GM21576 (cell line): ENCODE measurements around the gene DOP1B.

Experiments used
- ATAC-seq: cut with Tn5 transposase; IDR thresholded peaks from one replicate; pipeline ENCODE4 v1.9.1; 2021; ENCODE audit warnings: mild to moderate bottlenecking, moderate library complexity; ENCODE audit not compliant: unreplicated experiment

DOP1B gene

DNA sequence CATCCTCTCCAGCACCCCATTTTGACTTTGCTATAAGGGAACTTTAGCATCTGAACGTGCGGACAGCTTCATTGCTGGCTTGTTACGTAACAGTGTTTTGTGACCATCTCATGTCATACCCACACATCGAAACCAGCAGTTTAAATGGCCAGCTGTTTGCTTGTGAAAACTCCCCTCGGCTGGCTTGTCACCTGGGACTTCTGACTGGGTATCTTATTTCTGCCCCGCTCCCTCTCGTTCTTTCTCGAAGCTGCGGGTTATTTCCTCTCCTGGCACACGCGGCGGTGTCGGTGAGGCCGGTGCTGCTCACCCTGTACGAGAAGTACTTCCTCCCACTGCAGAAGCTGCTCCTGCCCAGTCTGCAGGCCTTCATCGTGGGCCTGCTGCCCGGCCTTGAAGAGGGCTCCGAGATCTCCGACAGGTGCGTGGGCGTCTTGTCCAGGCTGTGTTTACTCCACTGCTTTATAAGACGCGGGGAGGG lies 43.5 kb downstream of the DOP1B start:
- no peak for ATAC-seq

DNA sequence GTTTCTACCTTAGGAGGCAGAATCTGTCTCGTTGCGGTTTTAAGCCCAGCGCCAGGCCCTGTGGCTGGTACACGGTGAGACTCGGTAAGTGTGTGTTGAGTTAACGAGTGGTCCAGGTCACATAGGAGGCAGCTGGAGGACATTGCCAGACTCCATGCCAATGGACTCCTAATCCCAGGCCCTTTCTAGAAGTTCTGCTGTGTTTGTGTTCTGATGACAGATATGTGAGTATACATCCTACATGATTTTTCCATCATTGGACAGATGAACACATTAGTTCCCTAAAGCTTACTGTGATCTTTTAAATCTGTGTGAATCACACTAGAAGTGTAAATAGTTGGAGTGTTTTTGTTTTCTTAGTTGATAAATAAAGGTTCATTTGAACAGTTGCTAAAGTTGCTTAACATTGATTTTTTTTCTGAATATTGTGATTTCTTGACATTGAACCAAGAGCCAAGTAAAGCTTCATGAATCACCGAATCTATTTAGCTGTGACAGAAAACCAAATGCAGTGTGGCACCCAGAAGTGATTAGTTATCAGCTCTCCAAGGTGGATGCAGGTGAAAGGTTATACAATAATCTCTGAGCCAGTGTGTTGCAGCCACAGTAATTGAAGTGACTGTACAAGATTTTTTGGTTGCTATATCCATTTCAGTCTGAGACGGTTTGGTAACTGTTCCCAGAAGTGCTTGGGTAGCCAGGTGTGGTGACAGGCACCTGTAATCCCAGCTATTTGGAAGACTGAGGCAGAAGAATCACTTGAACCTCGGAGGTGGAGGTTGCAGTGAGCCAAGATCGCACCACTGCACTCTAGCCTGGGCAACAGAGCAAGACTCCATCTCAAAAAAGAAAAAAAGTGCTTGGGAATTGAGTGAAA lies 46.3 kb downstream of the DOP1B start:
- no peak for ATAC-seq

DNA sequence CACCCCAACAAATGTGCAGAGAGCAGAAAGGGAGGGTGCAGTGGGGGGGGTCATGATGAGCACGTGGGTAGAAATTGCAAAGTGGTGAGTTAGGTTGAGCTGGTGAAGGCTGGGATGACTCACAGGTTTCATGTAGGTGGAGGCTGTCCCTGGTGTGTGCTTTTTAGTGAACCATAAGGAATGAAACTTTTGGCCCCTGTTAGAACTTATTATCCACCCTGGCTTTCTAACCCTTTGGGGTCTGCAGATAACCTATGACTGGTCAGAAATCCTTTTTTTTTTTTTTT lies 46.9 kb downstream of the DOP1B start:
- ATAC-seq, result no peak

DNA sequence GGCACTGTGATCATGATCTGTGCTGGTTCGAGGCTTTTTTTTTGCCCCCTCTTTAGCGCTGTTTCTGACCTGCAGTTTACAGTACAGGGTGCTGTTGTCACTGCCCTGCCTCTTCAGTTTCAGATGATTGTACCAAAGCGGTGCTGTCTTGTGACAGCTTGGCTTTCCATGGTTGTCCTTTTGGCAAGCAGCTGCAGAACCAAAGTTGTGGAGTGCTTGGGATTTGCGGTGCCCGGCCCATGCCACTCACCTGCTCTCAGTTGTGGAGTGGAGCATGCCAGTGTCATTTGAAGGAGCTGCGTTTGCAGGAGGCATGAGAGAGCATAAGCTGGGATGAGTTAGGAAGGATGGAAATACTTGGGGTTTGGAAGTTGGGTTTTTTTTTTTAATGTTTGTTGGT lies 48.4 kb downstream of the DOP1B start:
- no peak for ATAC-seq

GRCh38 chr21:36205962-36206361 lies 49.3 kb downstream of the DOP1B start:
- ATAC-seq, result no peak
